Glomerular visceral epithelial cell (primary cell): ENCODE measurements around the gene CMKLR1.

ENCODE experiments used
- DNase-seq: peaks from one replicate; pipeline ENCODE4 v3.0.0-alpha.2; 2016; ENCODE audit errors: extremely low spot score

The CMKLR1 gene

DNA sequence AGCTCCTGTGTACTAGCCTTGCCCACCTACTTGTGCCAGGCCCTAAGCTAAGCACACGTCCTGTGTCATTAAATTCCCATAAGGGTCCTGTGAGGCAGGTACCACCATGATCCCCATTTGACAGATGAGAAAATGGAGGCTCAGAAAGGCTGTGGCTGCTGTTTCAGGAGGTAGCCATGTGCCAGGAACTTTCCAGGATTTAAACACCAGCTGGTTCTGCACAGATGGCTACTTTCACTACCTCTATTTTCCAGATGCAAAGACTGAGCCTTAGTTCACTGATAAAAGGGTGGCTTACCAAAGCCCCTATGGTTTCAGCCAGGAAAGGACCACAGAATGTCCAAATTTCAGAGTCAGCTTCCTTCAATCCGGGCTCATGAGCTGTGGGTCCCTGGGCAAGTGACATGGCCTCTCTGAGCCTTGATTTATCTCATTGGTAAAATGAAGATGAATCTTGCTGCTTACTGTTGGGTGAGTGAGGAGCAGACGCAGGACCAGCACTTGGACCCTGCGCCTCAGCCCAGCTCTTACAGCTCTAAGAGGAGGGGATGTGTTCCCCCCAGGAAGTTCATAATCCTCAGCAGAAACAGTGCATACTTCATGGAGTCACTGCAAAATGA, 23.5 kb downstream of the CMKLR1 start:
- DNase-seq: no peak

DNA sequence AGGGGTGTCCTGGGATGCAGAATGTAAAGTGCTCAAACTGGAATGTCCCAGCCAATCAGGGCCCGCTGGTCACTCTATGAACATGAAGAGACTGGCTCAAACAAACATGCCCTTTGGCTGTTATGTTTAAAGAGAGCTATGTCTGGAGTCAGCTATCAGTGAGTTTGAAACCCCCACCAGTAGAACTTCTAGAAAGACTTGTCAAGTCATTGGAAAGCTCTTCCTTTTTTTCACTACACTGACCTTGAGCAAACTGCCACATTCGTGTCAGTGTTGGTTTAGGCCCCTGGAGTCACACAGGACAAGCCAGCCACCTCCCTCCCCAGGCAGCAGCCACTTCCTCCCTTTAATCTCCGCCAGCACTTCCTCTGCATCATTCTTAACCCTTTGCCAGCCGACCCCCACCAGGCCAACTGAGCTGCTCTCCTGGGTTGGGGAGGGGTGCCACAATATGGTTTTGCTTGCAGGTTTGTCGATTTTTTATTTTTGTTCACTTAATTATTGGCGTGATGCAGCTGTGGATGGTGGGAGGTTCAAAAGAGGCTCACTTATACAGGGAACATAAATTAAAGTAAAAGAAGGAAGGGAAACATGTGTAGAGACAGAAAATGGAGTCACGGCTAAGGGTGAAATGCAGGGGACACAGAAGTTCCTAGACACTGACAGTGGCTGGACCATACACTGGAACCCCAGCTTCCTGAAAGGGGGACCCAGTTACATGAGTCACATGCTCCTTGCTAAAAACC, 25.3 kb downstream of the CMKLR1 start:
- no peak for DNase-seq

GRCh38 chr12:108313241-108313605, 25.9 kb downstream of the CMKLR1 start:
- DNase-seq: no peak

DNA sequence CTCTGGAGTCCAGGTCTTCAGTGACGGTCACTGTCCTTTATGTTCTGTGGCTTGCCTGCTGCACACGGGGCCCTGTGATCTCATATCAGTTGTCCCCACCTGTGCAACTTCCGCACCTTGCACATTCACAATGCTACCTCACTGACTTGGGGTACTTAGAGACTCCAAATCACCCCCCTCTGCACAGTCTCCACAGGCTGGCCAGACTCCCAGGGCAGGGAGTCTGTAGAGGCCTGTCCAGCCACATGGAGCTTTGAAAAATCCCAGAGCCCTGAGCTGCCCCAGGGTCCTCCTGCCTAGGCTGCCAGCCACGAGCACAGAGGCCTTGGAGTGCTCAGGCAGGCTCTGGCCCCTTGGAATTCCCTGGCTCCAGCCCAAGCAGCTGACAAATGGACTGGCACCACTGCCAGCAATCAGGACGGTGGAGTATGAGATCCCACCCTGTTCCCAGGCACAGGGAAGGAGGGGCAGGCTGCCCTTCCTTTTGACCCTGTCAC, 26.4 kb downstream of the CMKLR1 start:
- DNase-seq: peak; percentile 76

GRCh38 chr12:108312073-108312659, 26.9 kb downstream of the CMKLR1 start:
- no peak for DNase-seq

DNA sequence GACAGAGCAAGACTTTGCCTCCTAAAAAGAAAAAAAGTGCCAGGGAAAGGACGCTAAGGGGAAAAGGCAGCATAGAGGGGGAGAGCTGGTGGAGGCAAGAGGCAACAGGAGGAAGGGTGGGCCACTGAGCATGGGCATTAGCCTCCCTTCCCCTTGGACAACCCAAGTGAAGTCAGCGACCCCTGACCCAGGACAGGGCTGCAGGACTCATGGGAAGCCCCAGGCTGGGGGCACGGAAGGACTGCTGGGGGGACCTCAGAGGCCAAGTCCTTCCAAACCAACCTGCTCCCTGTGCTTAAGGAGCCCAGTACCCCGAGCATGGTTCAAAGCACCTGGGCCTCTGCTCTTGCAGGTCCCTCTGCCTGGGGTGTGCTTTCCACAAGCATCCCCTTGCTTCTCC, 27.5 kb downstream of the CMKLR1 start:
- no peak for DNase-seq

DNA sequence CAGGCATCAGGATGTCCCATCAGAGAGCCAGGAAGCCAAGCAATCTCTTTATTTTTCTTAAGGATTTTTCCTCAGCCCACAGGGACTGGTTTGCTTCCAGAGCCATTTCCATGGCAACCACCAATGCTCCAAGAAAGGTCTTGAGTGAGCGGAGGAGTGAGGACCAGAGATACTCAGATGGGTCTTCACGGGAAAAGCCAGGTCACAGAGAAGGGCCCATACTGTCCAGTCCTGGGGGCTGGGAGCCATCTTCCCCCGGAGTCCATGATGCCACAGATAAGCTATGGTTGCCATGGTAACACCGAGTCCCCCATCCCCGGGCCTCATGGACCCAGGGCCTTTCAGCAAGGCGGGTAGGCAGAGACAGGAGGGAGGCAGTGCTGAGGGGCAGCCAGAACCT, 28.6 kb downstream of the CMKLR1 start:
- no peak for DNase-seq

- DNase-seq: no peak
Measured at GRCh38 chr12:108309674-108310312, 29.3 kb downstream of the CMKLR1 start.

DNA sequence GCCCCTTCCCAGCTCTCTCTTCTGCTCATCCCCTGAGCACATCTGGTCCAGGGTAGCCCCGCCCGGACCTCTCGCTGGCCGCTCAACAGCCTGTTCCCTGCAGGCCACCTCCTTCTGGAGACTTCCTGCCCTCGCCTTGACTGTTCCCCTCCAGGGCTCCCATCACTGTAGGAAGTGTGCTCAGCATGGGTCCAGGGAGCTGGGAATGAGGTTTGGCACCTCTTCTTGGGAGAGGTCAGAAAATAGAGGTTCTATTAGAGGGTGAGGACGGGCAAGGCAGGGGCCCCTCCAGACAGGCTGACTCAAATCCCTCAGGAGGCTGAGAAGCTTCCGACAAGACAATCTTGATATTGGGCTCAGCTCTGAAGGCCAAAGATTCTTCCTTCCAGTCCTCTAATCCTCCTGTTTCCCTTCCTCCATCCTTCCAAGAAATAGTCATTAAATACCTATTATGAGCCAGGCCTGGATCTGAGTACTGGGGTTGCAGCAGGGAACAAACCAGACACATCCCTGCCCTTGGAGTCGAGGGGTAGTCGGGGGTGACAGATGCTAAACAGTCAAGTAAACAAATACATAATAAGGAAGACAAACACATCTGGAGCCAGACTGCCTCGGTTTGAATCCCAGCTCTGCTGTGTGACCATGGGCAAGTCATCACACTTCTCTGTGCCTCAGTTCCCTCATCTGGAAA, 30.6 kb downstream of the CMKLR1 start:
- DNase-seq: no peak

GRCh38 chr12:108307006-108307405, 32.1 kb downstream of the CMKLR1 start:
- peak; percentile 95 for DNase-seq

GRCh38 chr12:108306506-108306905, 32.6 kb downstream of the CMKLR1 start:
- DNase-seq: no peak

GRCh38 chr12:108305991-108306501, 33.1 kb downstream of the CMKLR1 start:
- DNase-seq: peak; percentile 88

DNA sequence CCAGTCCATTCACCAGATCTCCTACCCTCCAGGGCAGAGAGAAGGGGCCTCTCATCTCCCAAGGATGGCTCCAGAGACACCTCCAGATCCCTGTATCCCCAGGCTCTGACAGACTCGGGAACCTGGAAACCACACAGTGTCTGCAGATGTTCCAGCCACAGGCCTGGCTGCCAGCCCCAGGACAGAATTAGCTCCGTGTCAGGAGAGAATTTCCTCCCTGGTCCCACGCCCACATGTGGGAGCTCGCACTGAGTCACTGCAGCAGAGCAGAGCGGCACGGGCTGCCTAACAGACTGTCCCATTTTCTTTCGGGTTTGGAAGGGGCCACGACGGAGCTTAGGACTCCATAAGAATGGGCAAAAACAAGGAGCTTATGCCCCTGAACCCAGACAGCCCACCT, 33.6 kb downstream of the CMKLR1 start:
- peak; percentile 93 for DNase-seq

DNA sequence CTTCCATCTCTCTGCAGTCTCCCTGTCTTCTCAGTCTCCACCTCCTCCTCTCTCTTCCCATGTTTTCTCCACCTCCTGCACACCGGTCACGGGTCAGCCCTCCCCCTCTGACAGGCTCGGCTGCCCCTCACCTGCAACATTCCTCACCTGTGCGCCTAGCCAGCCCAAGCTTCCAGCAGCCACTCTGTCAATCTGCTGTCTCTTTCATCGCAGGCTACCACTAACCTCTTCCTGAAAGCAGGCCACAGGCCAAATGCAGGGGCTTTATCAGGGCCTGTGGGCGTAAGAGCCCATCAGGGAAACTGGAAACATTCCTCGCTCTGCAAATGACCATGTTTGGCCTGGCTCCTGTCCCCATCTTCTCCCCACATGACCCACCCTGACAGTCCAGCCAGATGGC, 34.5 kb downstream of the CMKLR1 start:
- no peak for DNase-seq

DNA sequence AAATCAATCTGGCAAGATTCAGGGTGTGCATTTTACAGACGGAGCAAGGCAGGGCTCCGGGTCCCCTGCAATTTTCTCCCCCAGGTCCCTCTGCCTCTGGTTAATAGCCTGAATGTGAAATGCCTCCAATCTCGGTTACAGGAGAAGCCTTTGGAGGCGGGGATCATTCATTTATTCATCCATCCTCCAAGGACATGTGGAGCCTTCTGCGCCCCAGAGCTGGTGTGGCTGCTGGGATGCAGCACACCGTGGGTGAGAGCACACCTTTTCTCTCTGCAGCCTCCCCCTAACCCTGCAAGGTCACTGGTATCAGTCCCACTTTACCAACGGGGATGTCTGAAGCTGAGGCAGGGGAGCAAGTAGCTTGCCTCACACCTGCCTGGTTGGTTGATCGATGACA, 35.4 kb downstream of the CMKLR1 start:
- no peak for DNase-seq

DNA sequence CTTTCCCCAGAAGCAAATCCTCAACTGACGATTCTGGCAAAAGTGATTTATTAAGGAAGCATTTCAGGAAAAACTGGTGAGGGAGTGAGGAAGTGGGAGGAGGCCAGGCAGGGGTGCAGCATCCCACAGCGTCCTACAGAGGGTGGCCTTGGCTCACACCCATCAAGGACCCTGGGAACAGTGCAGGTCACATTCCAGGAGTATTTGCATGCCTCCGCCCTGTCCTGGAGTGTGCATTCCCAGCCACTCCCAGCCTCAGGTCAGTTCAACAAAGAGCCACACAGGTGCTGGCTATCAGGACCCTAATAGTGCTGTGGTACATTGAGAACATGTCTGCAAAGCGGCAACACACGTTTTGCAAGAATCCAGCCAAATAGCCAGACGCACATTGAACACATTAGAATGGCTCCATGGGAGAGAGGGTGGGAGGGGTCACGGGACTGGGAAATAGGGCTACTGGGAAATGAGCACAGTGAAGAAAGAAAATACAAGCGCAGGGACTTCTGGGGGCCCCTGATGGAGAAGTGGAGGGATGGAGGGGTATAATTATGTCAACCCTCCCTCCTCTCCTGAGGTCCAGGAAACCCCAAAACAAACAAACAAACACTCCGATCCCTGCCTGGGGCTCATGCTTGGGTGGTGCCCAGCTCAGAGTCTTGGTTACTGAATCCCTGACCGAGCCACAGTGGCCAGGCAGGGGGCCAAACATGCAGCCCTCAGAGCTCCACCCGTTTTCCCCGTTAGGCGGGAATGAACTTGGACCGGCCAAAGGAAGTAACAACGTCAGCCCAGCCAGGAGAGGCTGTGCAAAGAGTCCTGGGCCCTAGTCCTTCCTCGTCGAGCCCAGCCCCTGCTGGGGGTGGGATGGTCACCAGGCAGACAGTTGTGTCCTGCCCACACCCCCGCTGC, 36.5 kb downstream of the CMKLR1 start:
- DNase-seq: peak; percentile 74

- no peak for DNase-seq
Measured at GRCh38 chr12:108302016-108302402, 37.1 kb downstream of the CMKLR1 start.

DNA sequence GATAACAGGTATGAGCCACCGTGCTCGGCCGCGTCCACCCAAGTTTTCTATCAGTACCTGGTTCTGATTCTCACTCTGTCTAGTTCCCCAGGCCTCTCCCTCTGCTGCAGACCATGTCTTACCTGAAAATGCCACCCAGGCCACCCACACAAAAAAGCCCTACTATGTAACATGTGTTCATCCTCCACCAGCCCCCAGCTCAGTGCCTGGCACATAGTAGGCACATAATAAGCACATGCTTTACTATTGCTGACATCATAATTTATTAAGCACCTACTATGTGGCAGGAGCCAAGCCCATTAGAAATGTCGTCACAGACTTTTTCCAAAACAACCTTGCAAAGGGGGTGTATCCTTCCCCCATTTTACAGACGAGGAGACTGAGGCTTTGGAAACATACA, 37.8 kb downstream of the CMKLR1 start:
- no peak for DNase-seq

- DNase-seq: no peak
Measured at GRCh38 chr12:108299980-108300696, 39.0 kb downstream of the CMKLR1 start.

DNA sequence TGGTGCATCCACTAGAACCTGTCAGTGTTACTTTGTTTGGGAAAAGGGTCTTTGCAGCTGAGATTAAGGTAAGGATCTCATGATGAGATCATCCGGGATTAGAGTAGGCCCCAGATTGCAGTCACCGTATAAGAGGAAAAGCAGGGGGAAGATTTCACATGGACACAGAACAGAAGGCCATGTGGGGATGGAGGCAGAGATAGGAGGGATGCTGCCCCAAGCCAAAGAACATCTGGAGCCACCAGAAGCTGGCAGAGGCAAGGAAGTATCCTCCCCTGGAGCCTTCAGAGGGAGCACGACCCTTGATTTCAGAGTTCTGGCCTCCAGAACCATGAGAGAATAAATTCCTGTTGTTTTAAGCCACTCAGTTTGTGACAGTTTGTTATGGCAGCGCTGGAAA, 39.6 kb downstream of the CMKLR1 start:
- no peak for DNase-seq
